ENCODE data around the gene OLR1. TPM values are rescaled to one million over a fixed set of nuclear protein-coding genes. Genes with fewer than 3 reads are reported as not detected.
"Not testable (repeated sequence)": the region's sequence is repeated elsewhere in the genome, so short reads cannot be mapped to it uniquely, and the experiment has no call there.

The OLR1 gene
- polyA plus RNA-seq, 1 donor from 2014 or later, result not detected

- Histone ChIP-seq H3K79me2 (replicated peaks; ENCODE audit: insufficient read depth, low read length) (no peaks in the 10 kb centered on the region), H2AFZ (ENCODE audit: low read depth, low read length) (no peak overlapping the region), H3K9me2 (ENCODE audit: insufficient read depth, low read length) (no peaks in the 10 kb centered on the region), H3K4me2 (ENCODE audit: low read length) (no peak overlapping the region), H3K27ac (ENCODE audit: low read length) (no peak overlapping the region), H3K27me3 (ENCODE audit: insufficient read depth, low read depth, low read length) (no peaks in the 10 kb centered on the region), H3K9ac (ENCODE audit: low read length) (no peak overlapping the region), H3K9me3 (ENCODE audit: low read length) (no peaks in the 10 kb centered on the region), H4K20me1 (ENCODE audit: insufficient read depth) (no peaks in the 10 kb centered on the region), H3K4me3 (ENCODE audit: low read length) (no peak overlapping the region), H3K36me3 (ENCODE audit: insufficient read depth, low read length) (no peaks in the 10 kb centered on the region), H3F3A (ENCODE audit: insufficient read depth, low read length, poor library complexity, severe bottlenecking) (no peaks in the 10 kb centered on the region)
- TF ChIP-seq TAF1 (IDR thresholded peaks at IDR 0.05; ENCODE audit: low read depth) (no peak), CTCF (IDR thresholded peaks at IDR 0.05; ENCODE audit: poor library complexity, severe bottlenecking) (no peak)
Measured at GRCh38 chr12:10189653-10190052, 17.7 kb upstream of the OLR1 start.

GRCh38 chr12:10186958-10187357 is 15.0 kb upstream of the OLR1 start:
- H3K27ac ChIP-seq (ENCODE audit: low read length); H3K4me2 ChIP-seq (ENCODE audit: low read length); H3K36me3 ChIP-seq (ENCODE audit: insufficient read depth, low read length); H3K79me2 ChIP-seq (replicated peaks; ENCODE audit: insufficient read depth, low read length); H3K4me3 ChIP-seq (ENCODE audit: low read length); H4K20me1 ChIP-seq (ENCODE audit: insufficient read depth); H3F3A ChIP-seq (ENCODE audit: insufficient read depth, low read length, poor library complexity, severe bottlenecking); H3K9me2 ChIP-seq (ENCODE audit: insufficient read depth, low read length); H3K27me3 ChIP-seq (ENCODE audit: insufficient read depth, low read depth, low read length); H2AFZ ChIP-seq (ENCODE audit: low read depth, low read length); H3K9ac ChIP-seq (ENCODE audit: low read length); H3K9me3 ChIP-seq (ENCODE audit: low read length): not testable (repeated sequence)

- Histone ChIP-seq H4K20me1 (ENCODE audit: insufficient read depth) (no peaks in the 10 kb centered on the region), H3K4me2 (ENCODE audit: low read length) (no peak overlapping the region), H3K9me2 (ENCODE audit: insufficient read depth, low read length) (no peaks in the 10 kb centered on the region), H3K27me3 (ENCODE audit: insufficient read depth, low read depth, low read length) (no peaks in the 10 kb centered on the region), H2AFZ (ENCODE audit: low read depth, low read length) (no peak overlapping the region), H3K4me3 (ENCODE audit: low read length) (no peak overlapping the region), H3K27ac (ENCODE audit: low read length) (no peak overlapping the region), H3F3A (ENCODE audit: insufficient read depth, low read length, poor library complexity, severe bottlenecking) (no peaks in the 10 kb centered on the region), H3K79me2 (replicated peaks; ENCODE audit: insufficient read depth, low read length) (no peaks in the 10 kb centered on the region), H3K9ac (ENCODE audit: low read length) (no peak overlapping the region), H3K9me3 (ENCODE audit: low read length) (no peaks in the 10 kb centered on the region), H3K36me3 (ENCODE audit: insufficient read depth, low read length) (no peaks in the 10 kb centered on the region)
- TF ChIP-seq TAF1 (IDR thresholded peaks at IDR 0.05; ENCODE audit: low read depth), result no peak
- no peak for TF ChIP-seq RAD21 (conservative IDR thresholded peaks at IDR 0.05)
- TF ChIP-seq EZH2 (IDR thresholded peaks at IDR 0.05; ENCODE audit: borderline replicate concordance, insufficient read depth, low read length, poor library complexity, severe bottlenecking), result no peak
- no peak for TF ChIP-seq CTCF (IDR thresholded peaks at IDR 0.05; ENCODE audit: poor library complexity, severe bottlenecking)
- TF ChIP-seq REST (IDR thresholded peaks at IDR 0.05; ENCODE audit: borderline replicate concordance), result no peak
- no peak for TF ChIP-seq SMC3 (conservative IDR thresholded peaks at IDR 0.05; ENCODE audit: poor library complexity)
- no peak for TF ChIP-seq POLR2AphosphoS5 (IDR thresholded peaks at IDR 0.05)
- no peak for TF ChIP-seq EP300 (conservative IDR thresholded peaks at IDR 0.05; ENCODE audit: poor library complexity, severe bottlenecking)
- TF ChIP-seq MXI1 (conservative IDR thresholded peaks at IDR 0.05; ENCODE audit: poor library complexity, severe bottlenecking), result no peak
Measured at GRCh38 chr12:10186299-10186698, 14.4 kb upstream of the OLR1 start.
